GM23338 (cell line): ENCODE measurements around the gene KLC3. TPM values are rescaled to one million over a fixed set of nuclear protein-coding genes. Genes with fewer than 3 reads are reported as not detected.

Experiments
- polyA plus RNA-seq: library from polyadenylated mRNA; unstranded; fragments of >200 nt; fragmentation: Nextera tagmentation; extraction: Ambion mirVana; gene quantifications from 2 replicates; pipeline ENCODE4 v1.2.1, GENCODE V29; 2016
- total RNA-seq: library from RNA; depleted of rRNA; stranded (reverse); fragments of >200 nt; shearing (Covaris generic); gene quantifications from 2 replicates; pipeline ENCODE4 v1.2.3, GENCODE V29; 2014; rRNA removed

The KLC3 gene
- total and polyA plus RNA-seq, 2 experiments from 2014 or later, result 3.1 to 6.4 TPM

Other genes starting within 250 kb of the KLC3 start
- gene PPP1R37, start 247.6 kb upstream of the KLC3 start, total RNA-seq, result 33.3 and 47.2 TPM in 2 replicates
- gene PPP1R37, start 247.6 kb upstream of the KLC3 start, polyA plus RNA-seq, result 6.9 and 7.8 TPM in 2 replicates
- gene NKPD1, start 179.8 kb upstream of the KLC3 start, total RNA-seq, result 1.3 and 2.2 TPM in 2 replicates
- gene NKPD1, start 179.8 kb upstream of the KLC3 start, polyA plus RNA-seq, result 0.09 and 0.24 TPM in 2 replicates
- 23.3 and 29.4 TPM in 2 replicates for gene TRAPPC6A, start 162.5 kb upstream of the KLC3 start, total RNA-seq
- gene TRAPPC6A, start 162.5 kb upstream of the KLC3 start, polyA plus RNA-seq, result 74.7 and 81.9 TPM in 2 replicates
- 15.9 and 16.0 TPM in 2 replicates for gene BLOC1S3, start 162.0 kb upstream of the KLC3 start, total RNA-seq
- gene BLOC1S3, start 162.0 kb upstream of the KLC3 start, polyA plus RNA-seq, result 2.5 and 5.0 TPM in 2 replicates
- 0.35 and 3.2 TPM in 2 replicates for gene EXOC3L2, start 95.3 kb upstream of the KLC3 start, total RNA-seq
- gene EXOC3L2, start 95.3 kb upstream of the KLC3 start, polyA plus RNA-seq, result 2.0 and 2.8 TPM in 2 replicates
- 38.6 and 40.5 TPM in 2 replicates for gene MARK4, start 89.5 kb upstream of the KLC3 start, total RNA-seq
- 15.8 and 16.6 TPM in 2 replicates for gene MARK4, start 89.5 kb upstream of the KLC3 start, polyA plus RNA-seq
- gene CKM, start 17.9 kb upstream of the KLC3 start, total RNA-seq, result not detected in 2 replicates
- 0.47 TPM in 1 of 2 replicates, not detected in the other for gene CKM, start 17.9 kb upstream of the KLC3 start, polyA plus RNA-seq
- 81.1 and 84.7 TPM in 2 replicates for gene ERCC2, start 29.8 kb downstream of the KLC3 start, total RNA-seq
- 33.3 and 39.4 TPM in 2 replicates for gene ERCC2, start 29.8 kb downstream of the KLC3 start, polyA plus RNA-seq
- gene PPP1R13L, start 64.3 kb downstream of the KLC3 start, total RNA-seq, result 9.6 and 11.3 TPM in 2 replicates
- 12.9 and 15.5 TPM in 2 replicates for gene PPP1R13L, start 64.3 kb downstream of the KLC3 start, polyA plus RNA-seq
- 33.0 and 34.1 TPM in 2 replicates for gene POLR1G, start 65.9 kb downstream of the KLC3 start, total RNA-seq
- 85.9 and 91.1 TPM in 2 replicates for gene POLR1G, start 65.9 kb downstream of the KLC3 start, polyA plus RNA-seq
- gene ERCC1, start 83.2 kb downstream of the KLC3 start, total RNA-seq, result 39.0 and 45.9 TPM in 2 replicates
- 52.3 and 56.3 TPM in 2 replicates for gene ERCC1, start 83.2 kb downstream of the KLC3 start, polyA plus RNA-seq
- 0.89 and 1.9 TPM in 2 replicates for gene FOSB, start 127.2 kb downstream of the KLC3 start, total RNA-seq
- 0.55 and 0.77 TPM in 2 replicates for gene FOSB, start 127.2 kb downstream of the KLC3 start, polyA plus RNA-seq
- gene RTN2, start 156.3 kb downstream of the KLC3 start, total RNA-seq, result 22.8 and 32.1 TPM in 2 replicates
- gene RTN2, start 156.3 kb downstream of the KLC3 start, polyA plus RNA-seq, result 7.0 and 8.6 TPM in 2 replicates
- gene PPM1N, start 157.7 kb downstream of the KLC3 start, total RNA-seq, result 9.6 and 15.2 TPM in 2 replicates
- 25.1 and 30.1 TPM in 2 replicates for gene PPM1N, start 157.7 kb downstream of the KLC3 start, polyA plus RNA-seq
- 146 and 147 TPM in 2 replicates for gene VASP, start 166.7 kb downstream of the KLC3 start, total RNA-seq
- 60.3 and 68.3 TPM in 2 replicates for gene VASP, start 166.7 kb downstream of the KLC3 start, polyA plus RNA-seq
- gene OPA3, start 244.1 kb downstream of the KLC3 start, total RNA-seq, result 13.5 and 14.5 TPM in 2 replicates
- gene OPA3, start 244.1 kb downstream of the KLC3 start, polyA plus RNA-seq, result 9.1 and 11.5 TPM in 2 replicates